Measurements from ENCODE around the gene C1GALT1.
"Not testable (repeated sequence)": the region's sequence is repeated elsewhere in the genome, so short reads cannot be mapped to it uniquely, and the experiment has no call there.

The C1GALT1 gene

DNA sequence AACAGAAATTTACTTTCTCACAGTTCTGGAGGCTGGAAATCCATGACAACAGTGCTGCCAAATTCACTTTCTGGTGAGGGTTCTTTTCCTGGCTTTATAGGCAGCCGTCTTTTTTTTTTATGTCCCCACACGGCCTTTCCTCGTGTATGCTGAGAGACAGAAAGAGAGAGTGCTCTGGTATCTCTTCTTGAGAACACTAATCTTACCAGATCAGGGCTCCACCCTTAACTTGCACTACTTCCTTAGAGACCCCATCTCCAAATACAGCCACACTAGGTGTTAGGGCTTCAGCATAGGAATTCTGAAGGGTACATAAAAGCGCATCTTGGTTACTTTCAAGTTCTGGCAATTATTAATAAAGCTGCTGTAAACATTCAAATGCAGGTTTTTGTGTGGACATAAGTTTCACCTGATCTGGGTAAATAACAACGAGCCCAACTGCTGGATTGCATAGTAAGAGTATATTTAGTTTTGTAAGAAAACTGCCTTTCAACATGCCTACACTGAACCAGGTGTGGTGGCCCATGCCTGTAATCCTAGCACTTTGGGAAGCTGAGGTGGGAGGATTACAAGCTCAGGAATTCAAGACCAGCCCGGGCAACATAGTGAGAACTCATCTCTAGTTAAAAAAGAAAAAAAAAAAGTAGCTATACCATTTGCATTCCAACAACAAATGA lies 8.2 kb upstream of the C1GALT1 start:
- no peak for DNase-seq

DNA sequence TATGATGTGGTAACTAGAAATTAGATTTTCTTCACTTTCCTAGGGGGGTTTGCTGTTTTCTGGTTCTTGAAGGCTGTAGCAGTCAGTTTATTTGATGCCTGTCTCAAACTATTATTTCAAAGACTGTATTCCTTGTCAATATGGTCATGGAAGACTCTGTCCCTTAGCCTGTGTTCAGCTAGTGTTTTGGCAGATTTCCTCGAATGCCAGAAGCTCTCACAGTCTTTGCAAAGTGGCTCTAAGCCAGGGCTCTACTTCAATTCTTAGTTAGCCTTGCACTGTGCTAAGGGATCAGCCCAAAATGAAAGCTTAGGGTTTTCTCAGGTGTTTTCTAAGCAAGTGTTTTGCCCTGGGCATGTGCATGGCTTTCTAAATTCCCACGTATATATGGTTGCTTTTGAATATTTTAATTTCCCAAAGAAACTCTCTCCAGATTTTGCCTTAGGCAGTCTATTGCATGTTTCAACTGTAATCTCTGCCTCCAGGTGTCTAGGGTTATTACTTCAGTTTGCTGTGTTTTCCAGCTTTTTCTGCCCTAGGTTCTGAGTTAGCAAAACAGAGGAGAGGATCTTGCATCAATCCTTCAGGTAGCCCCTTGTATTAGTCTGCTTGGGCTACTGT lies 7.2 kb upstream of the C1GALT1 start:
- no peak for DNase-seq

DNA sequence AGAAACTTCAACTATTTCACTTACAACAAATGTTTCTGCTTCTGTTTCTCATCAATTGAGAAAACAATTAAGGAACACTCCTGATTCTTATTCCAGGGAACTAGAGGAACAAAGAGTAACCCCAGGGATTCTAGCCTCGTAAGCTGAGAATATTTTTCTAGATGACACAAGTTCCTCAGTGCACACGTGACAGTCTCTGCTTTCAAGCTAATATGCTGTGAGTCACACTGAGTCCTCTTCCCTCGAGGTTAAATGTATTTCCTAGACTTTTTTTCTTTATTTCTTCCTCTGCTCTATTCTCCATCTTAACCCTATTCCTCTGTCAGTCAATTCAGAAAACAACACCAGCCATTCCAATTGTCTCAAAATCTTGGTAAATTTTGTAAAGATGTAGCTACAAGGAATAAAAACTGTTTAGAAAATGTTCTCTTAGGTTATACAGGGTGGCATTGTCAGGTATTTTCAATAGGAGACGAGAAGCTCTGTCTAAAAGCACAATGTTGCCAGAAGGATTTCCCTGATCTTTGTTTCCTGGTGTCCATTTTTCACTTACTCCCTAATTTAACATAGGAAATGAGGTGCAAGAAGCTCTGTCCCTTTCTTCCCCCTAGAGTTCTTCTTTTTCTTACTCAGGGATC lies 5.8 kb upstream of the C1GALT1 start:
- DNase-seq = no peak

GRCh38 chr7:7177044-7177517 lies 5.3 kb upstream of the C1GALT1 start:
- DNase-seq = no peak

DNA sequence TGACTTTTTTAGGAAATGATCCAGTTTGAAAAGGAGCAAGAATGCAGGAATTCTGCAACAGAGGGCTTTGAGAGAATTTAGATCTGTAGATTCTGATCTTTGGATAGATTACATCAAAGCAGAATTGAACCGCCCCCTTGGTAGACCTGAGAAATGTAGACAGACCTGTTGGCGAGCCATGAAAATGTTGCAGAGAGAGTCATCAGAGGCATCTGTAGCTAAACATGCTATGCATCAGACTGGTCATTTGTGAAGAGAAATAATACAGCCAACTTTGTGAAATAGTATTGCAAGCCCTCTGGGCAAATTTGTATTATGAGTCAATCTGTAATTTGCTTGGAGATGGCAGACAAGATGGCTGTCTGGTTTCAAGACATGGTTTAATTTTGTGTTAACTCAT lies 4.3 kb upstream of the C1GALT1 start:
- no peak for DNase-seq

- no peak for DNase-seq
These were observed 3.4 kb upstream of the C1GALT1 start for GRCh38 chr7:7178906-7179305.

DNA sequence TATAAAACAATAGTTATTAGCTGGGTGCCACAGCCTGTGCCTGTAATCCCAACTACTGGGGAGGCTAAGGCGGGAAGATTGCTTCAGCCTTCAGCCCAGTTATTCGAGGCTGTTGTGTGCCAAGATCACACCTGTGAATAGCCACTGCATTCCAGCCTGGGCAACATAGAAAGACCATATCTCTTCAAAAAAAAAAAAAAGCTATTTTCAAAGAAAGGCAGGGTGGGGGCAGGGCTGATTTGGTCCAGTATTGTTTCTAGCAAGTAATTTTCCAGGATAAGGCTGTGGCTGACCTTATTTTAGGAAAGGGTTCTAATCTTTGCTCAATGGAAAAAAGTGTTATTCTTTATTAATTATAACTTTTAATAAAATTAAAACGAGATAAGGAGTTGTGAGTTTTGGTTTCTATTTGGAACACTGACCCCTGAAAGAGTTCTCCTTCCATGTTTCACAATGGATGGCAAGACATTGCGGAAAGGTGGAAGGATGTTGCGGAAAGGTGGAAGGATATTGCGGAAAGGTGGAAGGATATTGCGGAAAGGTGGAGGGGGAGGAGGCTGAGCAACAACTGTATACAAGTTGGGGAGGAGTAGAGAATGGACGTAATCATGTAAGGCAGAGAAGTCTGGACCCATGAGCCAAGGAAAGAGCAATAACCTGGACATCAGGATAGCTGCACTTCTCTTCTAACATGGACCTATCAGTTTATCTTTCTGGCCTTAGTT lies 1.5 kb upstream of the C1GALT1 start:
- DNase-seq = no peak

DNA sequence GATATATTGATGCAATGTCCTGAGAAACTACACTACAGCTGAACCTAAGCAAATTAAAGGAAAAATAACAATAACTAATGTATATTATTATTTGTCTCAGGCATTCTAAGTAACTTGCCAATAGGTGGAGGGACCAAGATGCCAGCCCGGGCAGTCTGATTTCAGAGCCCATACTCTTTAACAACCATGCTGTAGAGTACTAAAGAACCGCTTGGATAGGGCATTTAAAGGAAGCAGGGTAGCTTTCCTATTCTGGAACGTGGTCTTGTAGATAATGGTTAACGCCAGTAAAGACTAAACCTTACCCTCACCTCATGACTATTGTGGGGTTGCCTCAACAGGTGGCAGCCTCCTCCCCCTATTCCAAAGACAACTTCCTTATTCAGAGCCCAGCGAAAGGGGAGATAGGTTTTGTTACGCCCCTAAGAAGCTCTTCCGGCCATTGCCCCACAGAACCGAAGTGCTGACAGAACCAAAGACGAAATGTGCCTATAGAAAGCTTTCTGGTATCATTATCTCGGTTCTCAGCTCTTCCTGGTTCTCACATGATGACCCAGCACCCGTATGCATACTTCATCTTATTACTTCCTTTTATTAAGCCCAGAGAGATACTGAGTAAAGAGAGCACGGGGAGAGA lies 707 bp upstream of the C1GALT1 start:
- DNase-seq = no peak

DNA sequence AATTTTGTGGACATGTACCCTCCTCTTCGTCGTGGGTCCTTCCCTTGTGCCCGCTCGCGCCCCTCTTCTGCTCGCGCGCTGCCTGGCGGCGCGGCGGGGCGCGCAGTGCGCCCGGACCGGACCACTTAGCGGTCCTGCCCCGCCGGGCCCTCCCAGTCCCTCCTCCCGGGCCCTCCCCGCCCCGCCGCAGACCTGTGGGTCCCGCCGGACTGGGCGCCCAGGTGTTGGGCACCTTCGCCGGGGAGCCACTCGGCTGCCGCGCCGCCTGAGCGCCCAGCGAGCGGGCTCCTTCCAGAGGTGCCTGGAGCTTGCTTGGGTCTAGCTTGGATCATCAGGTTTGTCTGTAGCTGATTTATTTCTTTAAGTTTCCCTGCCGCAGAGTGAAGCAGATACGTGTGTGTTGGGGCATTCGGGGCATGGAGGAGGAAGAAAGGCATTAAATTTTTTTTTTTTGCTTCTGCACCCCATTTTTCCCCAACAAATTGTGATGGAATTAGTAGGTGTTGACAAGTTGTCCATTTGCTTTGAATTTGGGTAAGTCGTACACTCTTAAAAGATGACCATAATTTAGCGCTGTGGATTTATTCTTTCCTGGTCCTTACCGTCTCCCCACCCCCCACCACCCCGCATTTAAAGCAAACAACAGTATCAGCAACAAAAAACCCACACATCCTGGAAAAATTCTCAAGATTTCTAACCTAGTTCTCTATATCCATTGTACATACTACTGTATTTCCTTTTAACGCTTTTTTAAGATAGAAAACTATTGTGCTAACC lies 905 bp downstream of the C1GALT1 start:
- DNase-seq = no peak

DNA sequence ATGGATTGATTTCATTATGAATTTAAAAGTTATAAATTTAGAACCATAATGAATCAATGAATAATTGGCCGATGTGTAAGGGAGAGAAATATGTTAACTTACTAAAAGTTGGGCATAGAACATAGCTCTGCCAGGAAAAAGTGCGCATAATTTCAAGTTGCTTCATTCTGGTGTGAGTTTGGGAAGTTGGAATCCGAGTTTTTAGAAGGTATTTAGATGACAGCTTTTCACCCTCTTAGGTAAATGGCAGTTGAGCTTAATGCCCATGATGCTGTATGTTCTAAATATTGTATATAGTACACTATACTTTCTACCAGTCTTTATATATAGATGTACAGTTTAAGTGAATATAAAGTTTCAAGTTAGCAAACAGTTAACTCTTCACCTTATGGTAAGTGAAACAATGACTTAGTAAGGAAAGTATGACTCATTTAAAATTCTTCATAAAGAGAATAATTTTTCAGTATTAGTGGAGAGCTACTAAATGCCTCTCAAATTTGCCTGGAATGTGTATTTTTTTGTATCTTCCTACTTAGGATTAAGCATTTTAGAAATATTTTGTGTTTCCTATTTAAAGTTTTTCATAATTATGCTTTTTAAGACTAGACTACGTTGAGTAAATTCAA lies 1.6 kb downstream of the C1GALT1 start:
- no peak for DNase-seq

GRCh38 chr7:7185371-7185989 lies 3.1 kb downstream of the C1GALT1 start:
- DNase-seq = no peak

DNA sequence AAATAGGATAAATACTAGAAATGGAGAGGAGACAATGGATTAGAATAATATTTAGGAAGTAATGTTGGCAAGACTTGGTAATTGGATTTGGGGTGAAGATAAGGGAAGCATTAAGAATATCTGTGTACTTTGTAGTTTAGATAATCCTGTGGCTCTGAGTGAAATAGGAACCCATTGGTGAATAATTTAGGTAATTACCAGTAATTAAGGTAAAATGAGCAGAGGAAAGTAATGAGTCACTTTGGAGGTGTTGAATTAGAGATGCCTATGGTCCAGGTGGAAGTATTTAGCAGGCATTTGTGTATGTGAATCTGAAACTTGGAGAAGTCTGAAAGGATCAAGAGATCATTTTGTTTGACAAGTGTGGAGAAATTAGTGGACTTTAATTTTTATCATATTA lies 5.7 kb downstream of the C1GALT1 start:
- DNase-seq = no peak

GRCh38 chr7:7188742-7189141 lies 6.4 kb downstream of the C1GALT1 start:
- DNase-seq = no peak

- no peak for DNase-seq
These were observed 7.8 kb downstream of the C1GALT1 start for GRCh38 chr7:7190142-7190541.

GRCh38 chr7:7191137-7191536 lies 8.8 kb downstream of the C1GALT1 start:
- DNase-seq = no peak

- not testable (repeated sequence) for DNase-seq
These were observed 10.7 kb downstream of the C1GALT1 start for GRCh38 chr7:7192798-7193788.

DNA sequence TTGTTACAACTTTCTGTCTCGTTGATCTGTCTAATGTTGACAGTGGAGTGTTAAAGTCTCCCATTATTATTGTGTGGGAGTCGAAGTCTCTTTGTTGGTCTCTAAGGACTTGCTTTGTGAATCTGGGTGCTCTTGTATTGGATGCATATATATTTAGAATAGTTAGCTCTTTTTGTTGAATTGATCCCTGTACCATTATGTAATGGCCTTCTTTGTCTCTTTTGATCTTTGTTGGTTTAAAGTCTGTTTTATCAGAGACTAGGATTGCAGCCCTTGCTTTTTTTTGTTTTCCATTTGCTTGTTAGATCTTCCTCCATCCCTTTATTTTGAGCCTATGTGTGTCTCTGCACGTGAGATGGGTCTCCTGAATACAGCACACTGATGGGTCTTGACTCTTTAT lies 17.2 kb downstream of the C1GALT1 start:
- not testable (repeated sequence) for DNase-seq

DNA sequence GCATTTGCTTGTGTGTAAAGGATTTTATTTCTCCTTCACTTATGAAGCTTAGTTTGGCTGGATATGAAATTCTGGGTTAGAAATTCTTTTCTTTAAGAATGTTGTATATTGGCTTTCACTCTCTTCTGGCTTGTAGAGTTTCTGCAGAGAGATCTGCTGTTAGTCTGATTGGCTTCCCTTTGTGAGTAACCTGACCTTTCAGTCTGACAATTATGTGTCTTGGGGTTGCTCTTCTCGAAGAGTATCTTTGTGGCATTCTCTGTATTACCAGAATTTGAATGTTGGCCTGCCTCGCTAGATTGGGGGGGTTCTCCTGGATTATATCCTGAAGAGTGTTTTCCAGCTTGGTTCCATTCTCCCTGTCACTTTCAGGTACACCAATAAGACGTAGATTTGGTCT lies 17.9 kb downstream of the C1GALT1 start:
- not testable (repeated sequence) for DNase-seq

DNA sequence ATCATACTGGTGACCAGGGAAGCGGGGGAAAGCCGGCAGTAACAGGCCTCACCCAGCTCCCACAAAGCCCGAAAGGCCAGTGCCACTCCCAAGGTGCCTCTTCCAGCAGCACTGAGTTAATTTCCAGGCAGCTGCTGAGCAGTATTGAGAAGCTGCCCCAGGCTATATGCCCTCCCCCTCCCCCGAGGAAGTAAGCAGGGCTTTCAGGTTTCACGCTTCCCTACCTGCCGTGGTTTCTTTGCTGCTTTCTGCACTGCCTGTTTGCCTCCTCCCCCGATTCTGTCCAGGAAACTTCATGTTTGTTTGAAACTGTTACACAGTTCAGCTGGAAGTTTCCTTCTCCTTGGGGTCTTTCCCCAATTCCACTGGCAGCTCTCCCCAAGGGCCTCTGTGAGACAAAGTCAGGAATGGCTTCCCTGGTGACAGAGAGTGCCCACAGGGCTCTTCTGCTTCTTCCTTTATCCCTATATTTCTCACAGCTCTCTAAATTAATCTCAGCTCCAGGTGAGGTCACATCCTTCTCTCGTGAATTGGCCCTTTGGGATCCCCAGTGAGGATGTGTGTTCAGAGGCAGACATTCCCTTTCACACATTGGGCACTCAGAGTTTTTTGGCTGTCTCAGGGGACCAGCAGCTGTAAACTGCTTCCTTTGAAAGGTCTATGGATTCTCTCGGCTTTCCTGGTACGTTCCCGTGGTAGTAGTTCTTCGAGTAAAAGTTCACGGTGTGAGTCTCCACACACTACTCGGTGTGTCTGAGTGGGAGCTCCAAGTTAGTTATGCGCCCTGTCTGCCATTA lies 19.4 kb downstream of the C1GALT1 start:
- no peak for DNase-seq

Measured in NCI-H187 treated with DMSO at 0.1 percent for 48 hours (cell line).